VCaP (cell line): ENCODE measurements around the gene APBA2.

Experiments used
- H3K27ac ChIP-seq: fragments of 450-650 bp; 2 replicates; pipeline ENCODE4 v1.5.1; 2017
- CTCF ChIP-seq: fragments of 450-650 bp; conservative IDR thresholded peaks from 2 replicates; pipeline ENCODE4 v1.5.1; 2017; ENCODE audit warnings: mild to moderate bottlenecking, moderate library complexity

Gene APBA2

GRCh38 chr15:28878209-28878608 is 7.6 kb upstream of the APBA2 start:
- TF ChIP-seq CTCF = no peak
- no peak overlapping the region for H3K27ac ChIP-seq

- TF ChIP-seq CTCF = no peak
- H3K27ac ChIP-seq = no peak overlapping the region
These were observed 6.2 kb upstream of the APBA2 start for GRCh38 chr15:28879551-28879950.

- TF ChIP-seq CTCF = no peak
- peak overlapping the region; percentile 43 for H3K27ac ChIP-seq
These were observed 5.1 kb upstream of the APBA2 start for GRCh38 chr15:28880680-28881079.

GRCh38 chr15:28881170-28881569 is 4.6 kb upstream of the APBA2 start:
- TF ChIP-seq CTCF = peak; percentile 29; the same call in 1 of the 2 replicates
- peak overlapping the region; percentile 43 for H3K27ac ChIP-seq

GRCh38 chr15:28881600-28881999 is 4.2 kb upstream of the APBA2 start:
- no peak; the same call in 1 of the 2 replicates for TF ChIP-seq CTCF
- peak overlapping the region; percentile 43 for H3K27ac ChIP-seq

- no peak overlapping the region; the same call in 1 of the 2 replicates for H3K27ac ChIP-seq
- no peak for TF ChIP-seq CTCF
These were observed 1.4 kb upstream of the APBA2 start for GRCh38 chr15:28884151-28884940.

GRCh38 chr15:28885128-28885629 is 595 bp upstream of the APBA2 start:
- TF ChIP-seq CTCF = no peak
- H3K27ac ChIP-seq = peak overlapping the region; percentile 82
